Activated T-cell treated with anti-CD3 and anti-CD28 coated beads, Interleukin-2, amount 50 U/mL, for 72 hours (primary cell): ENCODE results near the gene SOST. TPM values are rescaled to one million over a fixed set of nuclear protein-coding genes. Genes with fewer than 3 reads are reported as not detected.
A peak's percentile ranks its signal among the peaks of the same experiment; 100 is the strongest.

Experiments used
- ATAC-seq, 2 donors: fragments of 150-1000 bp; cut with Tn5 transposase; replicated peaks in 1 of 2; 2 replicates each; pipeline ENCODE4 v1.10.0; 2021; ENCODE audit warnings: moderate library complexity in 2 of 2, mild to moderate bottlenecking in 1 of 2
- DNase-seq, 2 donors: peaks; one replicate each; pipeline ENCODE4 v3.0.0; 2021 to 2022; ENCODE audit warnings: mixed read lengths in 1 of 2
- H3K27ac Mint-ChIP-seq: one replicate; pipeline ENCODE4 v1.8.0; 2022; ENCODE audit warnings: mild to moderate bottlenecking, moderate library complexity, mixed read lengths
- H3K27me3 Mint-ChIP-seq: one replicate; pipeline ENCODE4 v1.8.0; 2022; ENCODE audit warnings: low read depth, mixed read lengths
- H3K36me3 Mint-ChIP-seq, 2 donors: one replicate each; pipeline ENCODE4 v1.8.0; 2022; ENCODE audit warnings: mixed read lengths in 2 of 2, mild to moderate bottlenecking in 1 of 2; ENCODE audit not compliant: insufficient read depth in 2 of 2
- H3K4me1 Mint-ChIP-seq: one replicate; pipeline ENCODE4 v1.8.0; 2022; ENCODE audit warnings: low read depth, mixed read lengths
- H3K4me3 Mint-ChIP-seq, 2 donors: one replicate each; pipeline ENCODE4 v1.8.0; 2022; ENCODE audit warnings: mild to moderate bottlenecking in 2 of 2, mixed read lengths in 2 of 2, moderate library complexity in 2 of 2
- H3K9me3 Mint-ChIP-seq, 2 donors: one replicate each; pipeline ENCODE4 v1.8.0; 2022; ENCODE audit warnings: mixed read lengths in 2 of 2
- total RNA-seq, 2 donors: library from RNA; stranded (reverse); gene quantifications; one replicate each; pipeline ENCODE4 v1.2.3, GENCODE V29; 2022

Gene SOST
- total RNA-seq, 2 donors from 2014 or later: not detected

- no peaks in the 10 kb centered on the region for H3K9me3 Mint-ChIP-seq
- no peak overlapping the region for H3K27ac Mint-ChIP-seq
- ATAC-seq (peak in 1 of 2 donors; percentile 74), DNase-seq (no peak)
- no peaks in the 10 kb centered on the region for H3K36me3 Mint-ChIP-seq
- H3K4me3 Mint-ChIP-seq: peak overlapping the region in 1 of 2 donors; percentile 0
- no peaks in the 10 kb centered on the region for H3K4me1 Mint-ChIP-seq
- peaks cover 35% of the 10 kb centered on the region for H3K27me3 Mint-ChIP-seq
Observed at GRCh38 chr17:43784628-43785101, 26.1 kb upstream of the SOST start.

- no peak for ATAC-seq
Observed at GRCh38 chr17:43784068-43784467, 25.5 kb upstream of the SOST start.

GRCh38 chr17:43782913-43783680 is 24.5 kb upstream of the SOST start:
- DNase-seq (no peak), ATAC-seq (no peak)
- Mint-ChIP-seq H3K27ac (no peak overlapping the region), H3K4me3 (no peak overlapping the region), H3K27me3 (peaks cover 36% of the 10 kb centered on the region), H3K4me1 (peaks cover 5% of the 10 kb centered on the region), H3K36me3 (no peaks in the 10 kb centered on the region), H3K9me3 (no peaks in the 10 kb centered on the region)

More at GRCh38 chr17:43784068-43784467, 25.5 kb upstream of the SOST start:
- H3K4me1 Mint-ChIP-seq: peaks cover 5% of the 10 kb centered on the region
- H3K9me3 Mint-ChIP-seq: no peaks in the 10 kb centered on the region
- H3K27ac Mint-ChIP-seq: no peak overlapping the region
- peaks cover 36% of the 10 kb centered on the region for H3K27me3 Mint-ChIP-seq
- H3K36me3 Mint-ChIP-seq: no peaks in the 10 kb centered on the region
- no peak overlapping the region for H3K4me3 Mint-ChIP-seq
- no peak for DNase-seq

GRCh38 chr17:43780135-43780534 is 21.5 kb upstream of the SOST start, which contains the start of gene CFAP97D1:
Gene CFAP97D1 (plus strand): TSS chr17:43780435. CDS start chr17:43780463, 28 bp downstream.
- peaks cover 8% of the 10 kb centered on the region for H3K4me1 Mint-ChIP-seq
- H3K27me3 Mint-ChIP-seq: peaks cover 36% of the 10 kb centered on the region
- no peaks in the 10 kb centered on the region for H3K36me3 Mint-ChIP-seq
- H3K27ac Mint-ChIP-seq: no peak within 1 kb of the TSS
- ATAC-seq: no peak
- DNase-seq: no peak
- H3K9me3 Mint-ChIP-seq: no peaks in the 10 kb centered on the region
- H3K4me3 Mint-ChIP-seq: peak within 1 kb of the TSS; percentile 81 to 85

GRCh38 chr17:43779145-43780125 is 20.8 kb upstream of the SOST start:
- peak in 1 of 2 donors; percentile 38 for DNase-seq
- peak in 1 of 2 donors; percentile 43 for ATAC-seq
- no peaks in the 10 kb centered on the region for H3K36me3 Mint-ChIP-seq
- H3K4me1 Mint-ChIP-seq: peaks cover 8% of the 10 kb centered on the region
- peaks cover 36% of the 10 kb centered on the region for H3K27me3 Mint-ChIP-seq
- peak overlapping the region; percentile 81 to 85 for H3K4me3 Mint-ChIP-seq
- H3K27ac Mint-ChIP-seq: no peak overlapping the region
- H3K9me3 Mint-ChIP-seq: no peaks in the 10 kb centered on the region

GRCh38 chr17:43778337-43779144 is 19.9 kb upstream of the SOST start, which contains the start of gene DUSP3:
Gene DUSP3 (minus strand): TSS chr17:43778977. CDS start chr17:43778924, 53 bp downstream.
- H3K27ac Mint-ChIP-seq: no peak within 1 kb of the TSS
- DNase-seq (peak; percentile 80 to 85), ATAC-seq (peak; percentile 98)
- H3K9me3 Mint-ChIP-seq: no peaks in the 10 kb centered on the region
- H3K4me1 Mint-ChIP-seq: peaks cover 12% of the 10 kb centered on the region
- H3K27me3 Mint-ChIP-seq: peaks cover 36% of the 10 kb centered on the region
- peaks cover under 1 to 2% of the 10 kb centered on the region in 2 donors for H3K36me3 Mint-ChIP-seq
- peak within 1 kb of the TSS; percentile 81 to 85 for H3K4me3 Mint-ChIP-seq

- DNase-seq (no peak), ATAC-seq (no peak)
- peaks cover 4% of the 10 kb centered on the region for H3K27me3 Mint-ChIP-seq
- no peaks in the 10 kb centered on the region for H3K9me3 Mint-ChIP-seq
- H3K27ac Mint-ChIP-seq: no peak overlapping the region
- H3K36me3 Mint-ChIP-seq: peaks cover 2 to 5% of the 10 kb centered on the region in 2 donors
- peaks cover 22% of the 10 kb centered on the region for H3K4me1 Mint-ChIP-seq
- H3K4me3 Mint-ChIP-seq: no peak overlapping the region
Observed at GRCh38 chr17:43774304-43775250, 16.0 kb upstream of the SOST start.

- Mint-ChIP-seq H3K36me3 (peaks cover 2 to 5% of the 10 kb centered on the region in 2 donors), H3K9me3 (no peaks in the 10 kb centered on the region), H3K27me3 (no peaks in the 10 kb centered on the region), H3K4me1 (peaks cover 17% of the 10 kb centered on the region), H3K27ac (peak overlapping the region; percentile 52), H3K4me3 (peak overlapping the region in 1 of 2 donors; percentile 44)
- DNase-seq (no peak), ATAC-seq (peak; percentile 31 to 45)
Observed at GRCh38 chr17:43772877-43773648, 14.5 kb upstream of the SOST start.

- ATAC-seq (no peak), DNase-seq (no peak)
- Mint-ChIP-seq H3K27me3 (no peaks in the 10 kb centered on the region), H3K27ac (no peak overlapping the region), H3K4me3 (no peak overlapping the region), H3K4me1 (peaks cover 14% of the 10 kb centered on the region), H3K36me3 (peaks cover 2 to 5% of the 10 kb centered on the region in 2 donors), H3K9me3 (no peaks in the 10 kb centered on the region)
Observed at GRCh38 chr17:43771463-43771862, 12.9 kb upstream of the SOST start.

GRCh38 chr17:43770957-43771356 is 12.4 kb upstream of the SOST start:
- Mint-ChIP-seq H3K4me1 (peaks cover 14% of the 10 kb centered on the region), H3K4me3 (no peak overlapping the region), H3K27me3 (no peaks in the 10 kb centered on the region), H3K9me3 (no peaks in the 10 kb centered on the region), H3K27ac (no peak overlapping the region), H3K36me3 (peaks cover 2 to 5% of the 10 kb centered on the region in 2 donors)
- ATAC-seq (no peak), DNase-seq (no peak)

GRCh38 chr17:43769859-43770258 is 11.3 kb upstream of the SOST start:
- Mint-ChIP-seq H3K36me3 (peaks cover 2 to 5% of the 10 kb centered on the region in 2 donors), H3K27ac (no peak overlapping the region), H3K4me1 (peaks cover 14% of the 10 kb centered on the region), H3K9me3 (no peaks in the 10 kb centered on the region), H3K27me3 (no peaks in the 10 kb centered on the region), H3K4me3 (no peak overlapping the region)
- ATAC-seq (no peak), DNase-seq (no peak)
